22Rv1 (cell line): Measurements from ENCODE around the gene WDR90.

ENCODE experiments used
- H3K27ac ChIP-seq: fragments of 450-650 bp; 2 replicates; pipeline ENCODE4 v1.5.1; 2017
- CTCF ChIP-seq: fragments of 450-650 bp; IDR thresholded peaks from 2 replicates; pipeline ENCODE4 v1.5.1; 2017; ENCODE audit warnings: mild to moderate bottlenecking
- ZFX ChIP-seq: fragments of 450-650 bp; IDR thresholded peaks from 2 replicates; pipeline ENCODE4 v1.6.1; 2017; ENCODE audit warnings: antibody characterized with exemption, borderline replicate concordance

WDR90 gene

GRCh38 chr16:636206-637080 is 12.7 kb upstream of the WDR90 start, which contains the start of gene METTL26:
Gene METTL26 (minus strand): TSS chr16:636305. CDS start chr16:636290, 15 bp downstream.
- TF ChIP-seq CTCF (0 out of 2 replicates have a peak, but pooled peaks have one; percentile 6), ZFX (no peak)
- H3K27ac ChIP-seq = peak within 1 kb of the TSS; percentile 92

GRCh38 chr16:637081-638018 is 11.8 kb upstream of the WDR90 start:
- H3K27ac ChIP-seq = peak overlapping the region; percentile 92
- TF ChIP-seq CTCF (no peak), ZFX (no peak)

GRCh38 chr16:638034-638543 is 11.1 kb upstream of the WDR90 start:
- H3K27ac ChIP-seq = peak overlapping the region; percentile 92
- TF ChIP-seq CTCF = no peak
- no peak for TF ChIP-seq ZFX

- peak overlapping the region; percentile 96 for H3K27ac ChIP-seq
- TF ChIP-seq ZFX (no peak), CTCF (no peak)
Measured at GRCh38 chr16:638836-639235, 10.3 kb upstream of the WDR90 start.

GRCh38 chr16:640614-641013 is 8.6 kb upstream of the WDR90 start:
- TF ChIP-seq ZFX (no peak), CTCF (no peak)

GRCh38 chr16:641326-642188 is 7.6 kb upstream of the WDR90 start, which contains the start of gene MCRIP2:
Gene MCRIP2 (plus strand): TSS chr16:641828. CDS start chr16:641992, 164 bp downstream.
- no peak for TF ChIP-seq ZFX
- no peak for TF ChIP-seq CTCF
- peak within 1 kb of the TSS; percentile 96 for H3K27ac ChIP-seq

More at GRCh38 chr16:640614-641013, 8.6 kb upstream of the WDR90 start:
- peak overlapping the region; percentile 96 for H3K27ac ChIP-seq
